ENCODE data around the gene AHCYL1. TPM values are rescaled to one million over a fixed set of nuclear protein-coding genes. Genes with fewer than 3 reads are reported as not detected.

Gene AHCYL1
- total RNA-seq, 1 experiment from 2014 or later, result 89.0 TPM

DNA sequence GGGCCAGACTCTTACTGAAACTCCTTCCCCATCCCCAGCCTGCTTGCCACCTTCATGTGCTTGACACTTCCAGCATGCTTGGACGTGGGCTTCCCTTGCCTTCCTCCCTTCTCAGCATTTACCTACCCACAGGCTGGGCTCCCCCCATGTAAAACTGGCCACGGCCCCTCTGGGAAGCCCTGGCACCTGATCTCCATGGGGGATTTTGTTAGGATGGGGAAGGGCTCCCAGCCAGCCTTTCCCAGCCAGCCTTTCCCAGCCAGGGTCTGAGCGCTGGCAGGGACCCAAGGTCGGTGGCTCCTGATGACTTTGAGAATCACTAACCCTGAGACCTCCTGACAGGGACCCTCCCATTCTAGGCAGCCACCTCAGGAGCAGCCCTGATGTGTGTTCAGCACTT, 79.2 kb downstream of the AHCYL1 start:
- Histone ChIP-seq H3K23ac (ENCODE audit: insufficient read length, low read depth, low read length) (no peak overlapping the region), H2AK5ac (ENCODE audit: insufficient read length, low read length) (no peak overlapping the region), H4K8ac (replicated peaks; ENCODE audit: insufficient read length, low read depth, low read length) (no peak overlapping the region), H4K5ac (ENCODE audit: insufficient read length, low read depth, low read length) (no peak overlapping the region), H2BK12ac (ENCODE audit: insufficient read length, low read depth, low read length) (no peak overlapping the region), H3K27ac (ENCODE audit: insufficient read length, low read depth, low read length) (no peak overlapping the region), H3K9me3 (ENCODE audit: control insufficient read depth, low read depth, low read length) (no peaks in the 10 kb centered on the region), H3K14ac (ENCODE audit: insufficient read depth, low read length) (no peak overlapping the region), H3K27me3 (ENCODE audit: insufficient read depth, low read length) (peaks cover 31% of the 10 kb centered on the region), H3T11ph (ENCODE audit: low read length) (no peak overlapping the region), H3K23me2 (ENCODE audit: insufficient read length, low read depth, low read length, poor library complexity, severe bottlenecking) (no peaks in the 10 kb centered on the region), H3K56ac (ENCODE audit: insufficient read length, low read depth, low read length) (no peak overlapping the region), H3K4ac (ENCODE audit: low read depth, low read length) (no peak overlapping the region), H3K79me1 (ENCODE audit: insufficient read depth, low read depth, low read length, poor library complexity, severe bottlenecking) (no peaks in the 10 kb centered on the region), H3K79me2 (ENCODE audit: insufficient read depth, low read length) (no peaks in the 10 kb centered on the region), H2BK5ac (ENCODE audit: insufficient read length, low read length) (no peak overlapping the region), H4K91ac (ENCODE audit: insufficient read length, low read depth, low read length) (no peak overlapping the region), H2AFZ (ENCODE audit: low read length) (no peak overlapping the region), H3K4me1 (ENCODE audit: insufficient read depth, low read length) (no peaks in the 10 kb centered on the region), H3K18ac (ENCODE audit: insufficient read length, low read depth, low read length) (no peak overlapping the region), H2BK120ac (ENCODE audit: low read depth, low read length, poor library complexity, severe bottlenecking) (no peak overlapping the region), H3K4me2 (ENCODE audit: insufficient read depth, insufficient read length, low read length) (no peak overlapping the region), H2BK20ac (ENCODE audit: low read depth, low read length, poor library complexity, severe bottlenecking) (no peak overlapping the region), H4K20me1 (ENCODE audit: control insufficient read depth, insufficient read depth, insufficient read length) (peaks cover 4% of the 10 kb centered on the region), H2BK15ac (ENCODE audit: low read depth, low read length) (no peak overlapping the region), H3K9ac (ENCODE audit: extremely low read depth, insufficient read length, low read length) (no peak overlapping the region)
- WGBS (ENCODE audit: extremely low coverage, insufficient read length, low lambda C conversion rate), result no CpG with 5 or more reads among the region's 4 CpGs
- peaks cover 9 to 16% (median 16%) of the 10 kb centered on the region in 3 experiments; a peak in 6 of 7 replicates for H3K36me3 Mint-ChIP-seq (ENCODE audit: insufficient read depth in 1 of 3, low read depth in 3 of 3)
- H3K27me3 Mint-ChIP-seq (ENCODE audit: low read depth), result peaks cover 52% of the 10 kb centered on the region
- TF ChIP-seq, protein P1, sequence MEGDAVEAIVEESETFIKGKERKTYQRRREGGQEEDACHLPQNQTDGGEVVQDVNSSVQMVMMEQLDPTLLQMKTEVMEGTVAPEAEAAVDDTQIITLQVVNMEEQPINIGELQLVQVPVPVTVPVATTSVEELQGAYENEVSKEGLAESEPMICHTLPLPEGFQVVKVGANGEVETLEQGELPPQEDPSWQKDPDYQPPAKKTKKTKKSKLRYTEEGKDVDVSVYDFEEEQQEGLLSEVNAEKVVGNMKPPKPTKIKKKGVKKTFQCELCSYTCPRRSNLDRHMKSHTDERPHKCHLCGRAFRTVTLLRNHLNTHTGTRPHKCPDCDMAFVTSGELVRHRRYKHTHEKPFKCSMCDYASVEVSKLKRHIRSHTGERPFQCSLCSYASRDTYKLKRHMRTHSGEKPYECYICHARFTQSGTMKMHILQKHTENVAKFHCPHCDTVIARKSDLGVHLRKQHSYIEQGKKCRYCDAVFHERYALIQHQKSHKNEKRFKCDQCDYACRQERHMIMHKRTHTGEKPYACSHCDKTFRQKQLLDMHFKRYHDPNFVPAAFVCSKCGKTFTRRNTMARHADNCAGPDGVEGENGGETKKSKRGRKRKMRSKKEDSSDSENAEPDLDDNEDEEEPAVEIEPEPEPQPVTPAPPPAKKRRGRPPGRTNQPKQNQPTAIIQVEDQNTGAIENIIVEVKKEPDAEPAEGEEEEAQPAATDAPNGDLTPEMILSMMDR (conservative IDR thresholded peaks at IDR 0.05), result no peak
- no peak for DNase-seq
- H3K4me3 Mint-ChIP-seq, result no peak overlapping the region
- H3K9me3 Mint-ChIP-seq, result peaks cover 0 to 3% of the 10 kb centered on the region in 2 experiments; a peak in 1 of 5 replicates
- no peak overlapping the region for H3K27ac Mint-ChIP-seq
- H3K4me1 Mint-ChIP-seq, result peaks cover 9 to 10% of the 10 kb centered on the region in 2 experiments

All from H9 (cell line).